ENCODE results near the gene HEPHL1.

Gene HEPHL1

GRCh38 chr11:93986716-93987115, 34.4 kb upstream of the HEPHL1 start:
- TF ChIP-seq POLR2AphosphoS5 (IDR thresholded peaks at IDR 0.05; ENCODE audit: low read depth, low read length): no peak
- TF ChIP-seq POU2F2 (IDR thresholded peaks at IDR 0.05; ENCODE audit: low read depth, low read length): no peak
- TF ChIP-seq SPI1 (IDR thresholded peaks at IDR 0.05; ENCODE audit: low read depth, low read length): no peak
- TF ChIP-seq TAF1 (IDR thresholded peaks at IDR 0.05; ENCODE audit: low read depth, low read length): no peak
- TF ChIP-seq POLR2A (IDR thresholded peaks at IDR 0.05; ENCODE audit: low read depth, low read length): no peak
- FAIRE-seq: no peak

GRCh38 chr11:93988455-93988854, 32.7 kb upstream of the HEPHL1 start:
- no peak for TF ChIP-seq PAX5 (IDR thresholded peaks at IDR 0.05; ENCODE audit: insufficient read depth, low read length, severe bottlenecking)
- no peak for TF ChIP-seq TAF1 (IDR thresholded peaks at IDR 0.05; ENCODE audit: low read depth, low read length)
- no peak for TF ChIP-seq POU2F2 (IDR thresholded peaks at IDR 0.05; ENCODE audit: low read depth, low read length)
- TF ChIP-seq POLR2AphosphoS5 (IDR thresholded peaks at IDR 0.05; ENCODE audit: low read depth, low read length): no peak
- no peak for TF ChIP-seq SPI1 (IDR thresholded peaks at IDR 0.05; ENCODE audit: low read depth, low read length)
- TF ChIP-seq POLR2A (IDR thresholded peaks at IDR 0.05; ENCODE audit: low read depth, low read length): no peak
- no peak for DNase-seq (ENCODE audit: insufficient read length, low spot score)
- no peak for FAIRE-seq

More at GRCh38 chr11:93986716-93987115, 34.4 kb upstream of the HEPHL1 start:
- DNase-seq (ENCODE audit: insufficient read length, low spot score): no peak

DNA sequence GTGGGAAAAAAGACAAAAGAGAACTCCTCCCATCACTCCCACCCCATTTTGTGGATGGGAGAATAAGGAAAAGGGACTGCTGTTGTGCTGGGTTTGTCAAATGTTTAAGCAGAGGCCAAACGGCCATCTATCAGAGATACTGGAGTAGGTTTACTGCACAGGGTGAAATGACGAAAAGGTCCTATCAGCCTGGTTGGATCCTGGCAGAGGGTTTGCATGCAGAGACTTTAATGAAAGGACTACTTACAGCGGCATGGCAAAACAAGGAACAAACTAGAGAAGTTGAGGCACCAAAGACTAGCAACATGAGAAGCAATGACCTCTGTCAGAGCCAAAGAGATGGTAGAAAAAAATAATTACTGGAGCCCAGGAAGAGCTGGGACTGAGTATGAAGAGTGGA, 32.2 kb upstream of the HEPHL1 start:
- TF ChIP-seq PAX5 (IDR thresholded peaks at IDR 0.05; ENCODE audit: insufficient read depth, low read length, severe bottlenecking): no peak
- TF ChIP-seq POLR2A (IDR thresholded peaks at IDR 0.05; ENCODE audit: low read depth, low read length): no peak
- TF ChIP-seq SPI1 (IDR thresholded peaks at IDR 0.05; ENCODE audit: low read depth, low read length): no peak
- TF ChIP-seq TAF1 (IDR thresholded peaks at IDR 0.05; ENCODE audit: low read depth, low read length): no peak
- no peak for TF ChIP-seq POU2F2 (IDR thresholded peaks at IDR 0.05; ENCODE audit: low read depth, low read length)
- no peak for TF ChIP-seq POLR2AphosphoS5 (IDR thresholded peaks at IDR 0.05; ENCODE audit: low read depth, low read length)
- FAIRE-seq (no peak), DNase-seq (ENCODE audit: insufficient read length, low spot score) (no peak)

DNA sequence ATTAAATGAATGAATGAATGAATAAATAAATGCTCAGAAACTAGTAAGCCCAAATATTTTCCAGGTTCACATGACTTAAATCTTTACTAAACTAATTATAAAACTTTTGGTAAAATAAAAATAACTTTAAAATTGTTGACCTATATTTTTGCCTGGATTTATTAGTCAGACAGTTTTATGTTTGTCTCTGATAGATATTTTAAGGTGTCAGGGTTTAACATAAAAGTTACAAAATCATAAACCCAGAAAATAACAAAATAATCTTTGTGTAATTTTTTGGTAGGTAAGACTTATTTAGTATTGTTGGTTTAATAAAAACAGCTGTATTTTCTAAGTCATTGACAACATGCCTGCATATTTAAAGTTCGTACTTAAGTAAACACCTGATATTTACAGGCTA, 27.4 kb upstream of the HEPHL1 start:
- no peak for FAIRE-seq
- TF ChIP-seq POU2F2 (IDR thresholded peaks at IDR 0.05; ENCODE audit: low read depth, low read length): no peak
- TF ChIP-seq PAX5 (IDR thresholded peaks at IDR 0.05; ENCODE audit: insufficient read depth, low read length, severe bottlenecking): no peak
- TF ChIP-seq SPI1 (IDR thresholded peaks at IDR 0.05; ENCODE audit: low read depth, low read length): no peak
- TF ChIP-seq TAF1 (IDR thresholded peaks at IDR 0.05; ENCODE audit: low read depth, low read length): no peak
- no peak for TF ChIP-seq POLR2AphosphoS5 (IDR thresholded peaks at IDR 0.05; ENCODE audit: low read depth, low read length)
- TF ChIP-seq POLR2A (IDR thresholded peaks at IDR 0.05; ENCODE audit: low read depth, low read length): no peak
- DNase-seq (ENCODE audit: insufficient read length, low spot score): no peak

- TF ChIP-seq PAX5 (IDR thresholded peaks at IDR 0.05; ENCODE audit: insufficient read depth, low read length, severe bottlenecking): no peak
- TF ChIP-seq POLR2A (IDR thresholded peaks at IDR 0.05; ENCODE audit: low read depth, low read length): no peak
- no peak for TF ChIP-seq POLR2AphosphoS5 (IDR thresholded peaks at IDR 0.05; ENCODE audit: low read depth, low read length)
- TF ChIP-seq POU2F2 (IDR thresholded peaks at IDR 0.05; ENCODE audit: low read depth, low read length): no peak
- no peak for TF ChIP-seq TAF1 (IDR thresholded peaks at IDR 0.05; ENCODE audit: low read depth, low read length)
- no peak for FAIRE-seq
These were observed 23.4 kb upstream of the HEPHL1 start for GRCh38 chr11:93997741-93998140.

DNA sequence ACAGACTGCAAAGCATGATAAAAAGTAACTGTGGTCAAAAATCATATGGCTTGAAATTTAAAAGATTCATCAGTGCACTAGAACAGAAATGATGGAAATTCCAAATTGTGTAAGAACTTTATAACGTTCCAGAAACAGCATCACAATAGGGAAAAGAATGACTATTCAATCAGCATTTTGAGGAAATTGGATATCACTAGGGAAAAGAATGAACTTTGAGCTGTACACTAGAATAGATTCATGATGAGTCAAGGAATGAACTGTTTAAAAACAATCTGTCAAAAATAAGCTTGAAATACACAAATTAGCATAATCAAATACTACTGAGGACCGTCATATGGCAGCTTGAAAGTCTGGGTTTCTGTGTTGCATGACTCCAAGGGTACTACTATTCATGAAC, 20.5 kb upstream of the HEPHL1 start:
- no peak for FAIRE-seq
- TF ChIP-seq SPI1 (IDR thresholded peaks at IDR 0.05; ENCODE audit: low read depth, low read length) (no peak), PAX5 (IDR thresholded peaks at IDR 0.05; ENCODE audit: insufficient read depth, low read length, severe bottlenecking) (no peak), POLR2AphosphoS5 (IDR thresholded peaks at IDR 0.05; ENCODE audit: low read depth, low read length) (no peak), POU2F2 (IDR thresholded peaks at IDR 0.05; ENCODE audit: low read depth, low read length) (no peak), POLR2A (IDR thresholded peaks at IDR 0.05; ENCODE audit: low read depth, low read length) (no peak), TAF1 (IDR thresholded peaks at IDR 0.05; ENCODE audit: low read depth, low read length) (no peak)
- DNase-seq (ENCODE audit: insufficient read length, low spot score): no peak

More at GRCh38 chr11:93997741-93998140, 23.4 kb upstream of the HEPHL1 start:
- no peak for DNase-seq (ENCODE audit: insufficient read length, low spot score)

- FAIRE-seq: no peak
- TF ChIP-seq POLR2A (IDR thresholded peaks at IDR 0.05; ENCODE audit: low read depth, low read length) (no peak), POLR2AphosphoS5 (IDR thresholded peaks at IDR 0.05; ENCODE audit: low read depth, low read length) (no peak), PAX5 (IDR thresholded peaks at IDR 0.05; ENCODE audit: insufficient read depth, low read length, severe bottlenecking) (no peak), POU2F2 (IDR thresholded peaks at IDR 0.05; ENCODE audit: low read depth, low read length) (no peak), SPI1 (IDR thresholded peaks at IDR 0.05; ENCODE audit: low read depth, low read length) (no peak), TAF1 (IDR thresholded peaks at IDR 0.05; ENCODE audit: low read depth, low read length) (no peak)
- no peak for DNase-seq (ENCODE audit: insufficient read length, low spot score)
These were observed 18.9 kb upstream of the HEPHL1 start for GRCh38 chr11:94002226-94002625.

GRCh38 chr11:94007426-94007825, 13.7 kb upstream of the HEPHL1 start:
- no peak for TF ChIP-seq POU2F2 (IDR thresholded peaks at IDR 0.05; ENCODE audit: low read depth, low read length)
- TF ChIP-seq TAF1 (IDR thresholded peaks at IDR 0.05; ENCODE audit: low read depth, low read length): no peak
- TF ChIP-seq PAX5 (IDR thresholded peaks at IDR 0.05; ENCODE audit: insufficient read depth, low read length, severe bottlenecking): no peak
- no peak for TF ChIP-seq SPI1 (IDR thresholded peaks at IDR 0.05; ENCODE audit: low read depth, low read length)
- no peak for TF ChIP-seq POLR2AphosphoS5 (IDR thresholded peaks at IDR 0.05; ENCODE audit: low read depth, low read length)
- TF ChIP-seq POLR2A (IDR thresholded peaks at IDR 0.05; ENCODE audit: low read depth, low read length): no peak
- DNase-seq (ENCODE audit: insufficient read length, low spot score) (no peak), FAIRE-seq (no peak)

DNA sequence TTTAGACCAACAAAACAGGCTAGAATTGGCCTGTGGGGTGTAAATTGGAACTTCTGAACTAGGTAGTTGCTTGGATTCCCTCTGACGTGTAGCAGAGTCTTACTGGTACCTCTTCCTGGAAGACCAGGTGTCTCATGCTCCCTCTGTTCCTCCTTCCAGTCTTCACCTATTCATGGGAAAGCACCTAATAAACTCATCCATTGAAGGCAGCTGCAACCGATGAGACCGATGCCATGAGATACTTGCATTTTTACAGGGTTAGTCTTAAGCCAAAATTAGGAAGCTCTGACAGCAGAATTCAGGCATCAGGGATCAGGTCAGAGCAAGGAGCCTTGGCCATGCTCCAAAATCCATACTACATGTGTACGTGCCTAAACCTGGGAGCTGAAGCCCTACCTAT, 13.2 kb upstream of the HEPHL1 start:
- TF ChIP-seq SPI1 (IDR thresholded peaks at IDR 0.05; ENCODE audit: low read depth, low read length) (no peak), PAX5 (IDR thresholded peaks at IDR 0.05; ENCODE audit: insufficient read depth, low read length, severe bottlenecking) (no peak), POU2F2 (IDR thresholded peaks at IDR 0.05; ENCODE audit: low read depth, low read length) (no peak), POLR2AphosphoS5 (IDR thresholded peaks at IDR 0.05; ENCODE audit: low read depth, low read length) (no peak), POLR2A (IDR thresholded peaks at IDR 0.05; ENCODE audit: low read depth, low read length) (no peak), TAF1 (IDR thresholded peaks at IDR 0.05; ENCODE audit: low read depth, low read length) (no peak)

GRCh38 chr11:94010136-94010535, 11.0 kb upstream of the HEPHL1 start:
- TF ChIP-seq SPI1 (IDR thresholded peaks at IDR 0.05; ENCODE audit: low read depth, low read length) (no peak), POLR2AphosphoS5 (IDR thresholded peaks at IDR 0.05; ENCODE audit: low read depth, low read length) (no peak), TAF1 (IDR thresholded peaks at IDR 0.05; ENCODE audit: low read depth, low read length) (no peak), POU2F2 (IDR thresholded peaks at IDR 0.05; ENCODE audit: low read depth, low read length) (no peak), PAX5 (IDR thresholded peaks at IDR 0.05; ENCODE audit: insufficient read depth, low read length, severe bottlenecking) (no peak), POLR2A (IDR thresholded peaks at IDR 0.05; ENCODE audit: low read depth, low read length) (no peak)
- DNase-seq (ENCODE audit: insufficient read length, low spot score) (no peak), FAIRE-seq (no peak)

More for the DNA sequence above, 13.2 kb upstream of the HEPHL1 start:
- FAIRE-seq (no peak), DNase-seq (ENCODE audit: insufficient read length, low spot score) (no peak)
